BJ (cell line): ENCODE measurements around the gene DOCK4. TPM values are rescaled to one million over a fixed set of nuclear protein-coding genes. Genes with fewer than 3 reads are reported as not detected.

ENCODE experiments used
- CTCF ChIA-PET: fragments of 350-600 bp; formaldehyde crosslinking; extraction: SDS; loops from one replicate; lab custom pipeline; 2021; ENCODE audit warnings: antibody characterized with exemption, inconsistent platforms; lab: Yijun Ruan, JAX
- POLR2A ChIA-PET: fragments of 300-600 bp; sonication (Branson Sonifier 250); formaldehyde crosslinking; extraction: SDS; loops from one replicate; lab custom pipeline; 2021; ENCODE audit warnings: antibody characterized with exemption; lab: Charles Lee
- DNase-seq: peaks from one replicate; pipeline ENCODE4 v3.0.0-alpha.2; 2011; ENCODE audit warnings: low read depth
- H3K27me3 ChIP-seq: 2 replicates; pipeline ENCODE4 v1.6.0; 2011; ENCODE audit warnings: low read length; ENCODE audit not compliant: control insufficient read depth, insufficient read depth
- H3K36me3 ChIP-seq: 2 replicates; pipeline ENCODE4 v1.5.1; 2011; ENCODE audit warnings: low read length; ENCODE audit not compliant: control insufficient read depth, insufficient read depth
- H3K4me3 ChIP-seq: 2 replicates; pipeline ENCODE4 v1.5.1; 2011; ENCODE audit warnings: low read depth, mild to moderate bottlenecking, control low read depth, low read length
- polyA plus RNA-seq: library from polyadenylated mRNA; depleted of rRNA; stranded (reverse); fragments of >200 nt; gene quantifications from 2 replicates; pipeline ENCODE4 v1.2.3, GENCODE V29; 2011
- TF ChIP-seq, protein P1 (sequence below): IDR thresholded peaks from 2 replicates; pipeline ENCODE4 v1.5.1; 2011; ENCODE audit warnings: low read depth, mild to moderate bottlenecking, control low read depth, inconsistent platforms, low read length, moderate library complexity; ENCODE audit not compliant: insufficient read depth

Gene DOCK4
- polyA plus RNA-seq, 1 experiment = 0.15 TPM

DNA sequence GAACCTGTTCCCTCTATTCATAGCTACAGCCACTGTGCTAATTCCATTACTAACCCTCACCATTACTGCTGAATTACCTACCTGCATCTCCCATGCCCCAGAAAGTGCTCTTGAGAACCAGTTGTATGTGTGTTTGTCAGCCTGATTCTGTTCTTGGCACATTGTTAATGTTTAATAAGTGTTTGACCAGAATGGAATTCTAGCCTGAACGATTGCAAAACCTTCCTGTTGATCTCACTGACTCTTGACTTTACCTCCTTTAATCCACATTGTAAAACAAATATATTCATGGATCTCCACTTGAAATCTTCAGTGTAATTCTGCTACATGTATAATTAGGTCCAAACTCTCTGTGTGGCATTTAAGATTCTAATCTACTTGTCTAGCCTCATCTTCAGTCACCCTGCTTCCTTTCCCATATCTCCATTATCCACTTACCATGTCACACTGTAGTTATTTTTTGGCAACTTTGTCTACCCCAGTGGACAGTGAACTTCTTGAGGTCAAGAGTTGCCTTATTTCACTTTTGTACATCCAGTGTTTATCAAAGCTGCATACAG is 5.2 kb upstream of the DOCK4 start:
- CTCF ChIA-PET = no interaction called here
- Histone ChIP-seq H3K27me3 (no peaks in the 10 kb centered on the region), H3K4me3 (no peak overlapping the region), H3K36me3 (no peaks in the 10 kb centered on the region)
- DNase-seq = no peak
- TF ChIP-seq, protein P1, sequence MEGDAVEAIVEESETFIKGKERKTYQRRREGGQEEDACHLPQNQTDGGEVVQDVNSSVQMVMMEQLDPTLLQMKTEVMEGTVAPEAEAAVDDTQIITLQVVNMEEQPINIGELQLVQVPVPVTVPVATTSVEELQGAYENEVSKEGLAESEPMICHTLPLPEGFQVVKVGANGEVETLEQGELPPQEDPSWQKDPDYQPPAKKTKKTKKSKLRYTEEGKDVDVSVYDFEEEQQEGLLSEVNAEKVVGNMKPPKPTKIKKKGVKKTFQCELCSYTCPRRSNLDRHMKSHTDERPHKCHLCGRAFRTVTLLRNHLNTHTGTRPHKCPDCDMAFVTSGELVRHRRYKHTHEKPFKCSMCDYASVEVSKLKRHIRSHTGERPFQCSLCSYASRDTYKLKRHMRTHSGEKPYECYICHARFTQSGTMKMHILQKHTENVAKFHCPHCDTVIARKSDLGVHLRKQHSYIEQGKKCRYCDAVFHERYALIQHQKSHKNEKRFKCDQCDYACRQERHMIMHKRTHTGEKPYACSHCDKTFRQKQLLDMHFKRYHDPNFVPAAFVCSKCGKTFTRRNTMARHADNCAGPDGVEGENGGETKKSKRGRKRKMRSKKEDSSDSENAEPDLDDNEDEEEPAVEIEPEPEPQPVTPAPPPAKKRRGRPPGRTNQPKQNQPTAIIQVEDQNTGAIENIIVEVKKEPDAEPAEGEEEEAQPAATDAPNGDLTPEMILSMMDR = no peak
- POLR2A ChIA-PET = no interaction called here

- no peak for DNase-seq
- CTCF ChIA-PET = no interaction called here
- TF ChIP-seq, protein P1 = no peak
- Histone ChIP-seq H3K36me3 (no peaks in the 10 kb centered on the region), H3K4me3 (no peak overlapping the region), H3K27me3 (no peaks in the 10 kb centered on the region; the same call in 1 of the 2 replicates)
- POLR2A ChIA-PET = no interaction called here
Measured at GRCh38 chr7:112207765-112208164, 1.6 kb upstream of the DOCK4 start.

DNA sequence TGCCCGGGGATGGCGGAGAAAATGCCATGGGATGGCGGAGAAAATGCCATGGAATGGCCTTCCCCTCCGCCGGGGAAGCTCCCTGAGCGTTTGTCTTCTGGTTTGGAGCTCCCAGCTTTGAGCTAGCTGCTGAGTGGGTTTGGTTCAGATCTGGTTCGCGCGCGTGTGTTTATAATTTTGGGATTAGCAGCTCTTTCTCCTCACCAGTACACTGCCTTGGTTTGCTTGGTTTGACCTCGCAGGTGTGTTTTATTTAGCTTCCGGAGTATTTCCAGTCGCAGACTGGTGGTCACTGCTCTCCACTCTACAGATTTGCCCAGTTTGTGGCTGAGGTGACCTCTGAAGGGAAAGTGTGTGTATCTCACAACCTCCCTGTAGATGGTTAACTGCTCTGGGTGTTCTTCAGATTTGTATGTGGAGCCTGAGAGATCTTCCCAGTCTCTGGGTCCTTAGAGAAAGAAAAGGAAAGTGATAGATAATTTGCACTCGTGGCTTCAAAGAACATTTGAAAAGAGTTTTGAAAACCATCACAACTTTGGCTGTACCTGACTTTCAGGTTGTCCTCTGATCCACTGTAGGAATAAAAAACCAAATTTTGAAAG is 893 bp upstream of the DOCK4 start:
- Histone ChIP-seq H3K27me3 (no peaks in the 10 kb centered on the region; the same call in 1 of the 2 replicates), H3K4me3 (peak overlapping the region; percentile 80), H3K36me3 (no peaks in the 10 kb centered on the region)
- CTCF ChIA-PET = interaction anchor here (1.2 kb wide), 1 partner anchor 9 kb away, joined by 3 read pairs; no protein-coding TSS in a partner anchor
- DNase-seq = no peak
- POLR2A ChIA-PET = no interaction called here
- TF ChIP-seq, protein P1 = no peak

- no peaks in the 10 kb centered on the region for H3K36me3 ChIP-seq
- no peak for DNase-seq
- TF ChIP-seq, protein P1 = no peak
- POLR2A ChIA-PET = interaction anchor here (0.6 kb wide), 1 partner anchor 13 kb away, joined by 3 read pairs; no protein-coding TSS in a partner anchor
- H3K27me3 ChIP-seq = no peaks in the 10 kb centered on the region; the same call in 1 of the 2 replicates
- CTCF ChIA-PET = no interaction called here
- H3K4me3 ChIP-seq = peak overlapping the region; percentile 80
Measured at GRCh38 chr7:112205343-112206237, 609 bp downstream of the DOCK4 start.
